Fibroblast of upper back skin (primary cell): Measurements from ENCODE around the gene FSTL4.
"Not testable (repeated sequence)": the region's sequence is repeated elsewhere in the genome, so short reads cannot be mapped to it uniquely, and the experiment has no call there.

Source experiments
- DNase-seq: peaks from one replicate; pipeline ENCODE4 v3.0.0-alpha.2; 2013

FSTL4 gene

GRCh38 chr5:133202066-133202665 is 410.2 kb downstream of the FSTL4 start:
- no peak for DNase-seq

- no peak for DNase-seq
These were observed 411.0 kb downstream of the FSTL4 start for GRCh38 chr5:133201310-133201709.

GRCh38 chr5:133200256-133200655 is 412.1 kb downstream of the FSTL4 start:
- DNase-seq: no peak

- no peak for DNase-seq
These were observed 412.7 kb downstream of the FSTL4 start for GRCh38 chr5:133199417-133200178.

- no peak for DNase-seq
These were observed 413.8 kb downstream of the FSTL4 start for GRCh38 chr5:133198511-133198910.

GRCh38 chr5:133196441-133197085 is 415.8 kb downstream of the FSTL4 start:
- no peak for DNase-seq

- DNase-seq: no peak
These were observed 417.1 kb downstream of the FSTL4 start for GRCh38 chr5:133195250-133195649.

- no peak for DNase-seq
These were observed 418.5 kb downstream of the FSTL4 start for GRCh38 chr5:133193794-133194193.

GRCh38 chr5:133192716-133193115 is 419.6 kb downstream of the FSTL4 start:
- DNase-seq: no peak

GRCh38 chr5:133189881-133190280 is 422.5 kb downstream of the FSTL4 start:
- no peak for DNase-seq

- DNase-seq: no peak
These were observed 432.9 kb downstream of the FSTL4 start for GRCh38 chr5:133179405-133179804.

- not testable (repeated sequence) for DNase-seq
These were observed 441.5 kb downstream of the FSTL4 start for GRCh38 chr5:133170756-133171387.

- no peak for DNase-seq
These were observed 447.6 kb downstream of the FSTL4 start for GRCh38 chr5:133164759-133165158.

- no peak for DNase-seq
These were observed 448.5 kb downstream of the FSTL4 start for GRCh38 chr5:133163839-133164238.

GRCh38 chr5:133159543-133159942 is 452.8 kb downstream of the FSTL4 start:
- DNase-seq: no peak

- DNase-seq: no peak
These were observed 456.9 kb downstream of the FSTL4 start for GRCh38 chr5:133155326-133155969.

GRCh38 chr5:133154274-133155075 is 457.9 kb downstream of the FSTL4 start:
- no peak for DNase-seq

- DNase-seq: no peak
These were observed 461.3 kb downstream of the FSTL4 start for GRCh38 chr5:133150909-133151544.

GRCh38 chr5:133149345-133149744 is 463.0 kb downstream of the FSTL4 start:
- DNase-seq: no peak

- no peak for DNase-seq
These were observed 464.4 kb downstream of the FSTL4 start for GRCh38 chr5:133147815-133148567.

GRCh38 chr5:133147411-133147810 is 464.9 kb downstream of the FSTL4 start:
- peak; percentile 41 for DNase-seq
